Measurements from ENCODE around the gene ZNF750.

The ZNF750 gene

DNA sequence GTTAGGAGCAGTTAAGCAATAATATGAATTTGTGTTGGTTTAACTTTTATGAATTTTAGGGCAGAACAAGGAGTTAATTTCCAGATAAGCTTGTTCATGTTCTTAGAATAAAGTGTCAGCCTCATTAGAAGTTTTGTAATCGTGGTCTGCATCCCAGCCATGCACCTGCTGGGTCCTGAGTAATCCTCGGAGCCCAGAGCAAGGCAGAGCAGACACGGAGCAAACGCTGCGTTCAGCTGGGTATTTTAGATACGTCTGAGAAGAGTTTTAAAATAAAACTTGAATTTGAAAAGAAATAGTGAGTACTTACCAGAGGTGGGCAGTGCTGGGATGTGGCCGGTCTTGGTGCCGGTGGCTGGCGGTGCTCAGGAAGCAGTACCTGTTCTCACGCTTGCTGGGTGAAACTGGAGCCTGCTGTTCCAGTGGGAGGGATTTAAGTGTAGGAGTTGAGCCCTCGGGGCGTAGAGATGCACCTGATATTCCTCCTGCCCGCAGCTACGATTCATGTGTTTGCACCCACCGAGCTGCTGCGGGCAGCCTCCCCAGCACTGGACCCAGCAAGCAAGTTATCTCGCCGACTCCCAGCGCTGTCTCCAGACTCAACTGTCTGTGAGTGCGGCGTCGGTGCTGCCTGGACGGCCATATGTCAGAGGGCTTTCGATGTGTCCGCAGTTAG lies at the start of gene ZNF750:
TSS of gene ZNF750 (minus strand) at position 406 of the 676 bp plus-strand sequence. CDS start 7,568 bp downstream, outside the sequence.
- no peak for DNase-seq

DNA sequence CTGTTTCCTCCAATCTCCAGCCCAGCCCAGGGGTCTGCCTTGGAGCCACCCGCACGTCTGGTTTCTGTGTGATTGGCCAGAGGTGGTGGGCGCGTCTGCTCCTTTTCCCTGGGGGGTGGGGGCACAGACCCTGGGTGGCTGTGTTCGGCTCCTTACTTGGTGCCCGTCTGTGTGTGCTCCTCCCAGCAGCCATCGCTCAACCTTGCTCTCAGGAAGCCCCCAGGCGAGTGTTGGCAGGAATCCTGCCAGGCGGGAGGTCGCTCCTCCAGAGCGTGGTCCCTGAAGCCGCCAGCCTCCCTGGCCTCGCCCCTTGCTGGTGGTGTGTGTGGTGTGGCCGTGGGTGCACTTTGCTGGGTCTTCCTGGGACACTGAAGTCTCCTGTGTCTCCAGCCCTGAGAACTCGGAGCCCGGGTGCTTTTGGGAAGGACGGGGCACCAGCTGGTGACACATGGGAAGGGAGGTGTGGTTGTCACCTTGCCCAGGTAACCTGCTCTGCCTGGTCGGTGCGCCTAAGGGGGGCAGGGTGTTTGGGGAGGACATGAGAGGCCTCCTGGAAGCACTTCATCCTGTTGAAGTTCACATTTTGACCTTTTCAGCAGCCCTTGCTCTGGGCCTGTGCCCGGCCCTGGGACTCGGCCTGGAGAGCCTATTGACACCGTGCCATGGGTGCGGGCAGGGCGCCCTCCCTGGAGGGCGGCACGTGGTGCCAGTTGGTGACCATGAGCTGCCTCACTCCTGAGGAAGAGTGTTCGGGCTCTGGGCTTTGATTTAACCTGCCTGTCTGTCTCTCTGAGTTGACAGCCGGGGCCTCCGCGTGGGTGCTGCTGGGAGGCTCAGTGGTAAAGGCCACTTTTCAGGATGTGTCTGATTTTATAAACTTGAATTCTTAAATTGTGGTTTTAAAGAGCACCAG lies 49.0 kb upstream of the ZNF750 start:
- DNase-seq, result no peak

DNA sequence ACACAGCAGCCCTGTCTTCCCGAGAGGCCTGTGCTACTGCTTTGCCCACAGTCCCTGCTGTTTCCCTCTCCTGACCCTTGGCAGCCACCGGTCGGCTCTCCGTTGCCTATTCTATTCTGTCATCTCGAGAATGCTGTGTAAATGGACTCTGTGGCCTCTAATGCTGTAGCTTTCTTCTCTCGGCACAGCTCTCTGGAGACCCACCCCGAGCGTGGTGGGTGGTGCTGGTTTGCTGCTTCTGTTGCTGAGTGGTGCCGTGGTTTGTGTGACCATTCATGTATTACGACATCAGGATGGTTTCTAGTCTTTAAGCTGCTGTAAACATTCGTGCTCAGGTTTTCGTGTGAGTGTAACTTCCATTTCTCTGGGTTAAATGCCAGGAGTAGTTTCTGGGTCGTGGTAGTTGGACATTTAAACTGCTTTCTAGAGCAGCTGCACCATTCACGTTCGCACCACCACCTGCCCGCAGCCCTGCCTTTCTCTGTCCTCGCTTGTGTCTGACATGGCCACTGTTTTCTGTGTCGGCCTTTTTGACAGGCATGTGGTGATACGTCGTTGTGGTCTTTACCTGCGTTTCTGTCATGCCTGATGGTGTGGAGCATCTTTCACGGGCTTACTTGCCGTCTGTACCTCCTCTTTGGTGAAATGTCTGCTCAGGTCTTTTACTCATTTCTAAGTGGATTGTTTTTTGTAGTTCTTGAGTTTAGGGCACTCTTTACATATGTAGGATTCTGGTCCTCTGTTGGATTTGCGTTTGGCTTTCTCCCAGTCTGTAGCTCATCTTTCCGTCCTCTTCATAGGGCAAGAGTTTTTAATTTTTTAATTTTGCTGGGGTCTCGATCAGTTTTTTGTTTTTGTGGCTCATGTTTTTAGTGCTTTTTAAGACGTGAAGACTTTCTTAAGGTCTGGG lies 47.7 kb upstream of the ZNF750 start:
- DNase-seq, result no peak

DNA sequence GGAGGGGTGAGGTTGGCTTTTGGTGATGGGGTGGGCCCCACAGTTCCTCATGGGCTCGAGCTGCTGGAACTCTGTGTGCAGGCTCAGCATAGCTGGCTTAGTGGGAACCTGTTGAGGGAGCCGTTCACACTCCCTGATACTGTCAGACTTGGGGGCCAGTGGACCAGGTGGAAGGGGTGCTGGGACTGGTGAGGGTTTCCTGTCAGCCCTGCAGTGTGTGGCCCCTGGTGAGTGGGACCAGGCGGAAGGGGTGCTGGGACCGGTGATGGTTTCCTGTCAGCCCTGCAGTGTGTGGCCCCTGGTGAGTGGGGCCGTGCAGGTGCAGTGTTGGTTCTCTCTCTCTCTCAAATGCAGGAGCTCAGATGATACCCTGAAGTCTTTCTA lies 45.1 kb upstream of the ZNF750 start:
- DNase-seq, result no peak

DNA sequence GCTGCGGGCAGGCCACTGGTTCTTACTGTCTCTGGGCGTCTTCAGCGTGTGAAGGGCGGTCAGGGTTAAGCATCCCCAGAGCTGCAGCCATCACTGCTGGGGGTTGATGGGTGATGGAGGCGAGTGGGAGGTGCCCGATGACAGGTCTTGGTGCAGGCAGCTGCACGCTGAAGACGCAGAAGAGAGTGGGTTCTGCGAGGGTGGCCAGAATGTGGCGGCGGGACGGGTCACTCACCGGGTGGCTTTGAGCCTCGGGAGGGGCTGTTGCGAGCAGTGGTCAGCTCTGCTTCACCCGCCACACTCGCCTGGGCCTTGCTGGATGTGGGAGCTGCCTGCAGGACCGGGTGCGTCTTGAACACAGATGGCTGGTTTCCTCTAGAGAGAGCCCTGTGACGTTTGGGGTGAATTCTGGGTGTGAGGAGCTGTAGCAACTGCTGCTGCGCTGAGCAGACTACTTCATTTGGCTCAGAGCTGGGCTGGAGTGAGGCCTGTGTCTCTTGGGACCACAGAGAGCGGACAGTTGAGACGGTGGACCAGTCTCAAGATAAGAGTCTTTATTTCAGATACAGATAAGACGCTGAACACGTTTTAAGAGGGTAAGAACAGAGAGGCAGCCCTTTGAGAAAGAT lies 44.6 kb upstream of the ZNF750 start:
- DNase-seq, result no peak

DNA sequence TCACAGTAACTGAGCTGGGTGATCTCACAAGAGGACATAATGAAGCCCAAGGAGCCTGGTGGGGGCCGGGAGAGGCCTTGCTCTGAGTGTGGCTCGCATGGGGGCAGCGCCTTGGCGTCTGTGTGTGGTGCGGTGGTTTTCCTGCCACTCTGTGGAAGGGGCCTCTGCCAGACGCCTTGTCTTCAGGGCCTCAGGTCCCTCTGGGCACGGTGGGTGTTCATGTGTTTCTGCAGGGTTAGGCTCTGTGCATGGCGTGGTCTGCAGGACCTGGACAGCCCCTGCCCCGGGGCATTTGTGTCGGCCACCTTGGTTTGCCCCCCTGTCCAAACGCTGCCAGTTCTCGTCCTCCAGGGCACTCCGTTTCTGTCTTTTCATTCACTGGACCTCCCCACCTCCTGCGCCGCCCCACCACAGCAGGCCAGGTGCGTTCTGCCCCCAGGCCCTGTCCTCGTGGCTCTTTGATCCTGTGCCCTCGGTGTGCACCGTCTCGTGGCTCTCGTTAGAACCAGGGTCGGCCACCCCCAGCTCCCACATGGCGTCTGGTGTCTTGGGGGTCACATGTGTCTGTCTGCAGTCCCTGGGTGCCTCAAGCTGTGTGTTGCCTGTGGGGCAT lies 43.7 kb upstream of the ZNF750 start:
- DNase-seq, result no peak

DNA sequence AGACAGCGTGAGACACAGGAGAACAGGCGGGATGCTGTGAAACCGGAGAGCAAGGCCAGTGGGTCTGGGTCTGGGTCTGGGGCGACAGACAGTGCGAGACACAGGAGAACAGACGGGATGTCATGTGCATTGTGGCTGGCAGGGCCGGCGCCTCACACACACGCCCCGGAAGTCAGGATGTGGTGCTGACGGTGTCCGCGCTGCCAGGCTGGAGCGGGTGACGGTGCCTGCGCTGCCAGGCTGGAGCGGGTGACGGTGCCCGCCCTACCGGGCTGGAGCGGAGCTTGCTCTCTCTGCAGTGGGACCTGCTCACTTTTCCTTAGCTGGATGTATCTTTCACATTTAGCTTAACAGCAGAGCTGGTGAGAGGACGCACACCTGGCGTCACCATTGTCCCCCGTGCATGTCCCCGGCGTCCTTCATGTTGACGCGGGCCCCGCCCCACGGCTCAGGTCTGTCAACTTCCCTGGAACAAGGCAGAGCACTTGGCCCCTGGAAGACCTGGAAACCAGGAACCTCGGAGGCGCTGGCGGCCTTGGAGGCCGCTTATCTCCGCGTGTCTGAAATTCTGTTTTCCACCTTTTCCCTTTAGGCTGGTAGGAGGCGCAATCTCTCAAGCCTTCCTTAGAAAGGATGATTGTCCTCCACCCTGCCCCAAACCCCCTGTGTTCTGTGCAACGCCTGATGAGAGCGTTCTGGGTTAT lies 43.0 kb upstream of the ZNF750 start:
- peak; percentile 50 to 57 for DNase-seq

DNA sequence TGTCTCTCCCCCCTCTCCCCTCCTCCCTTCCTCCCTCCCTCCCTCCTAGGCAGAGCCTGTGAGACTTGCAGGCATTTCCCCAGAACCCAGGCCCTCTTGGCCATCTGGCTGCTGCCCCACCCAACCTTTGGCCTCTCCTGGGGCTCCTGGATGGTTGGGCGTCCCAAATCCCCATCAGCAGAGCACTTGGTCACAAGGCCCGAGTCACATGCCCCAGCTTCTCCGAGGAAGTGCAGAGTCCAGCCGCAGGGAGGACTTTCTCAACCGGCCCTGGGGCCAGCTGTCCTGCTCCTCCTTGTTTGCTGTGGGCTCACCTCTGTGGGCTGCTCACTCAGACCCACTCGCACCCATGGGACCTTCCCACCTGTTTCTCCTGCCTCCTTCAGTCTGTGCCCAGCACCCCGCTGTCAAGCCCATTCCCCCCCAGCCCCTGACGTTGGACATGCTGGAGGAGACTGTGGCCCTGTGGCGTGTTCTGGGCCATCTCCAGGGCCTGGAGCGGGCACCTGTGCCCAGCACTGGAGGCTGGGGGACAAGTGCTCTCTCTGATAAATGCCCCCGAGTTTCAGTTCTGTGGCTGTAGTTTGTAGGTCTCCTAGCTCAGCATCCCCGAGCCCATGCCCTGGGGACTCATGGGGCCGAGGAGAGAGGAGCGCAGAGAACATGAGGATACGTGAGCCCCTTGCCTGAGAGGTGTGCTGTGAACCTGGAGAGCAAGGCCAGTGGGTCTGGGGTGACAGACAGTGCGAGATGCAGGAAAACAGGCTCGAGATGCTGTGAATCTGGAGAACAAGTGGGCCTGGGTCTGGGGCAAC lies 42.3 kb upstream of the ZNF750 start:
- no peak for DNase-seq

DNA sequence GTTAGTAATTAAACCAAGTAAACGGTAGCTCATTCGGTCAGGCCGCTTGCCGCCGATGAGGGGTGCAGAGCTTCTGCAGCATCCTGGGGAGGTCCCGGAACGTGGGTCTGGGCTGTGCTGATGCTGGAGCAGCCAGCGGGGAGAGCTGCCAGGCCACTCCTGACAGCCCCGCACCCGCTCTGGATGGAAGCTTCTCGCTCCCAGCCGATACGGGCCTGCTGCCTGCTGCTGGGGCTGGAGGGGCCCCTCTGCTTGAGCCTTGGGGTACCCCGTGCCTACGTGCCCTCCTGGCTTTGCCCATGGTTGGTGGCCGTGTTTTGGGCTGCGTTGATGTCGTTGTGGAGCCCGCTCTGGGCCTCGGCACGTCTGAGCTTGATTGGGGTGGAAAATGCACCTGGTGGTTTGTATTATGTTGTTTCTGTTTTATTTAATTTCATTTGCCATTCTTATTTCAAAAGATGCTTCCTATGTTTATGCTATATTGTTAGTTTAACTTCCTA lies 41.6 kb upstream of the ZNF750 start:
- DNase-seq, result no peak

DNA sequence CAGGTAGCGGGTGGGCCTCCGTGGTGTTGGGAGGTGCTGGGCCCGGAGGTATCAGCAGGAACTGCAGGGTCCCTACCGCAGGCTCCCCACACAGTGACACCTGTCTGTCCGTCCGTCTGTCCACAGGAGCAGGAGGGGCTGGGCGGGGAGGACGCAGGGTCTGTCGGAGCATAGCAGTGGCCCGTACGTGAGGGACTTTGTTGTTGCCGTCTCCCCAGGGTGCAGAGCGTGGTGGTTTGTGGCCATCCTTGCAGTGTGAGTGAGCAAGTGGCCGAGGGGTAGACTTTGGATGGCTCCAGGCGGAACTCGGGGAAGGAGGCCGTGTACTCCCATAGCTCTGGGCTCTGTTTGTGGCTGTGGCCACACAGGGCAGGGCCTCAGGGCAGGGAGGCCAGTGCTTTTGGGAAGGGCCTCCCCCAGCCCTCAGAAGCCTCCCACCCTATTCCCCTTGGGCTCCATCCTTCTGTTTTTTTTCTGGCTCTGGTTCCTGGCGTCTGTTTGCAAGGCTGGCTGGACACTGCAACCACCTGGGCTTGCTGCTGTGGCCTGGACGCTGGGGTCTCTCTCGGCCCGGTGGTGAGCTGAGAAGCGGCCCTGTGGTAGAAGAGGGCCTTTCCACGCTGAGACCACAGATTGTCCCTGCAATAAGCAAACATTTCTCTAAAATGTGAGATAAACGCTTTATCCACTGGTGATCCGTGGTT lies 41.0 kb upstream of the ZNF750 start:
- DNase-seq, result no peak

DNA sequence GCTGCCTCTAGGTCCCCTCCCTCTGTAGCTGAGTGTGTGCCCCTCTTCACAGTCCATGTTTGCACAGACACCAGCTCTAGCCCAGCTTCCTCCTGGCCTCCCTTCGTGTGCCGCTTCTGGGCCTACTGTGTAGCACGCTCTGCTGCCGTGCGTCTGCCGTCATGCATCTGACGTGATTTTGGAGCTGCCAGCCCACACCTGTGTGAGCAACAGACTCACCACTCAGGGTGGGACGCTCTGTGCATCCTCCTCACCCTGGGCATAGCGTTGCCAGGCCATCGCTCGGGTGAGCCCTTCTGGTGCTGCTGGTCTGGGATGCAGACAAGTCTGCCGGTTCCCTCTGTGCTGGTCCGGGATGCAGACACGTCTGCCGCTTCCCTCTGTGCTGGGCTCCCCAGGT lies 39.4 kb upstream of the ZNF750 start:
- DNase-seq, result no peak

DNA sequence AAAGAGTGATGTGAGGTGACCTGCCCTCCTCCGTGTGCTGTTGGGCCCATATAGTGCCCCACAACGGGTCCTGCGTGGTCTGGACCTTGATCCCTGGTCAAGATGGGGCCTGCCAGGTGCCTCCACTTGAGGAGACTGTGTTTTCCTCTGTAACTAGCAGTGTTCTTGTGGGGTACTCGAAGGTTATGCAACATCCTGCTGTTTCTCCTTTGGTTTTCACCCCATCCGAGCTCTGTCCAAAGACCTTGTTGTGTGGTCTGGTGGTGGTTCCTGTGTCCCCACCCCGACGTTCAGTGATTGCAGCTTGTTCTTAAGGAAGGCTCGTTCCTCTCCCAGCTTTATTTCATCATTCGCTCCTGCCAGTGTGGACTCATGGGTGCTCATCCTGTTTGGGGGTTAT lies 38.7 kb upstream of the ZNF750 start:
- DNase-seq, result no peak

DNA sequence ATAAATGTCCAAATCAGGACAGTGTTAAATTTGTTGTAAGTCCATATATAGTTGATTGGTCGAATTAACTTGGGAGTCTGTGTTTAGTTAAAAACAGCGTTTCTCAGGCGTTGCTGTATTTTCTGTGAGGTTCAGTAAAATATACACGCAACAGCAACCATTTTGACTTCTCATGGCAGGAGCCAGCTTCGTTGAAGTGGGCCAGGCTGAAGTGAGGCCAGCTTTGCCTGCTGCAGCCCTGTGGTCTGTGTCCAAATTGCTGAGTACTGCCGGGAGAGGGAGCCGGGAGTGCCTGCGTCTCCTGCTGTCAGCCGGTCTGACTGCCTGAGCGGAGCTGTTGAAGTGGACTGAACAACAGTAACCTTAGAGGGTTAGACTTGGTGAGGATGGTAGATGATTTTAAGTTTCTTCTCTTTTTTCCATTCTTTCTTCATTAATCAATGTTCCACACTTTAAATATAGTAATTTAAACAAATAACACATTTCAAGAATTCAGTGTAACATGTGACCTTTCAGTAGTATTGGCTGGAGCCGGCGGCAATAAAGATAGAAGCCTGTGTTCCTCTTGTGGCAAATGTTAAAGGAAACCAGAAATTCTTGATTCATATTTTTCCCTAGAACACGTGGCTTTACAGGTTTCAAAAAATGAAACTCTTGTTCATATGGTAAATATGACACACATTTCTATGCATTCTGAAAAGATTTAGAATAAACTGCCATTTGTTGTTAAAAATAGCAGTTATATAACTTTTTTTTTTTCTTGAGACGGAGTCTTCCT lies 37.0 kb upstream of the ZNF750 start:
- no peak for DNase-seq

DNA sequence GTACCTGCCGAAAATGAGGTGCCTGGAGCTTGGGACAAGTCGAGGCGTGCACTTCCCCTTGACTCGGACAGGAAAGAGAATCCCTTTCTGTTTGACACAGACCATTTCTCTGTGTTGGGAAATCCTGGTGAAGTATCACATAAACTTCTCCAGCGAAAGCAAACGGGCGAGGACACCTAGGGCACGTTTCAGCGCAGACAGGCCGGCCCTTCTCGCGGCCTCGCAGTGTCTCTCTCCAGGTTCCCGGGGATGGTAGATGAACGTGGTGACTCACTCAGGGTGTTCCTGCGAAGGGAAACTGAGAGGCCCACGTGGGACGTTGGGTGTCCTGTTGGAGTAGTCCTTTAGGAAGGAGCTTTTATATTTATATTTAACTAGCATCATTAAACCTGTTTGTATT lies 36.3 kb upstream of the ZNF750 start:
- no peak for DNase-seq

DNA sequence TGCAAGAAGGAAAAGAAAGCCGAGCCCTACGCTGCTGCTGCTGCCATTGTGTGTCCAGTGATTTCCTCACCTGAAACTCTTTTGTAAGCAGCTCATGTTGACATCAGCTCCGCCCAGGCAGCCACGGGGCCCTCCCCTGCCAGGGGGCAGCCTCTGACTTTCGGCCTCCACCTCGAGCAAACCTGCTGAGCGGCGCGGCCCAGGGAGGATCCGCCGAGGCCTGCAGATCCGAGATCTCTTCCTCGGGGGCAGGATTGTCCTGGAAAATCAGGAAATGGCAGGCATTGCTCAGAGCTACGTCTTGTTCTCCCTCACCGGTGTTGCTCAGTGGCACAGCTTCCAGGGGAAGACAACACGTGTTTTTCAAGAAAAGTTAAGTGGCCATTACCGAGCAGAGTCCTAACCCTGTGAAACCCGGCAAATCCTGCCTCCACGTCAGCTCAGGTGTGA lies 35.6 kb upstream of the ZNF750 start:
- no peak for DNase-seq

DNA sequence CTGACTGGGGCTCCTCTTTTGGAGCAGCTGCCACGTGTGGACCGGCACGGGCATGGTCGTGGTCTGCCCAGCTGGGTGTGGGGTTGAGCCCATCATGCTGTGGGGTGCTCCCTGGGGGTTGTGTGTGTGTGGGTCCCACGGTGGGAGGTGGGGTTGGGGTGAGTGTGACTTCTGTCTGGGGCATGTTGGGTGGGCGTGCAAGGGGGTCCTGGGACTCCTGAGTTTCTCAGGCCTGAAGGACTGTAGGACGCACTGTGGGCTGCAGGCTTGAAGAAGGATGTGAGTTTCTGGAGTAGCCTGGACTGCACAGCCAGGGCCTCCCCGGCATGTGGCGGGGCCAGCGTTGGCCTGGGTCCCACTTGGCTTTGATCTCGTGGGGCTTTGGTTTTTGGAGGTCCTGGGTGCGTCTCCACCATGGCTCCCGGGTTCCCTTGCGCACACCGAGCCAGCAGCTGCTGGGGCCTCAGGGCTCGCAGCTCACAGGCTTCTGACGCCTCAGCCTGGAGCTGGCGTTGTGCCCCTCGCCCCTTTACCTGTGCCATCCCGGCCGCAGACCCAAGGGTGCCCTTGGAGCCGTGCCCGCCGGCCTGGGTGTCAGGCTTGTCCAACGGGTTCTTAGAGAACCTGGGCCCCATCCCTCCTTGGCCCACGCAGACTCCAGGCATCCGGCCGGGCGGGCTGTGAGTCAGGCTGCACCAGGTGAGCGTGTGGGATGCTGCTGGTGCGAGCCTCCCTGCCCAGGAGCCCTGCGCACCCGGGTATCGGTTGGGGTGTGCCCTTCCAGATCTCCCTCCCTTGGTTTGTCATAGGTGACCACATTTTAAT lies 34.4 kb upstream of the ZNF750 start:
- DNase-seq, result no peak

DNA sequence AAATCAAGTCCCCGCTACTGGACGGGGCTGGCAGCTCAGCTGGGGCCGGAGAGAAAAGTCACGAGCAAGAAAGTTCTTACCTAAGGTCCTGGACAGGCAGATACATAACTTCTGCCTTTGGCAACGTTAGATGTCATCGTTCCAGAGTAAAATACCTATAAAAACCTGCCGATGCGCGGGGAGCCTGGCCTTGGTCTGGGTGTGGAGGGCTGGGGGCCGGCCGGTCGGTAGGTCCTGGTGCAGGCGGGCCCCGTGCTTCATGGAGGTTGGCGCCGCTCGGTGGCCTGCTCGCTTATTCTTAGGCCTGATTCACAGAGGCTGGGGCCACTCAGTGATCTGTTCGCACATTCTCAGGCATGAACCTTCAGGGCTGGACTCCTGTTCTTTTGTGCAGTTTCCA lies 33.7 kb upstream of the ZNF750 start:
- DNase-seq, result no peak
